T-helper 1 cell treated with Interleukin-12 subunit alpha and Interleukin-12 subunit beta and Interleukin-4 antibody, amounts not matched to agents 30 ng/mL and 1 ng/mL, for 36 hours (primary cell): ENCODE data around the gene SUSD6. TPM values are rescaled to one million over a fixed set of nuclear protein-coding genes. Genes with fewer than 3 reads are reported as not detected.

Source experiments
- intact Hi-C: fragments of 100-400 bp; cut with micrococcal nuclease; formaldehyde crosslinking; loops from one replicate; pipeline ENCODE4 v1.15.1; 2024
- total RNA-seq: library from RNA; stranded (reverse); gene quantifications from 2 replicates; pipeline ENCODE4 v1.2.3, GENCODE V29; 2022

Gene SUSD6
- 99.2 and 106 TPM in 2 replicates for total RNA-seq

DNA sequence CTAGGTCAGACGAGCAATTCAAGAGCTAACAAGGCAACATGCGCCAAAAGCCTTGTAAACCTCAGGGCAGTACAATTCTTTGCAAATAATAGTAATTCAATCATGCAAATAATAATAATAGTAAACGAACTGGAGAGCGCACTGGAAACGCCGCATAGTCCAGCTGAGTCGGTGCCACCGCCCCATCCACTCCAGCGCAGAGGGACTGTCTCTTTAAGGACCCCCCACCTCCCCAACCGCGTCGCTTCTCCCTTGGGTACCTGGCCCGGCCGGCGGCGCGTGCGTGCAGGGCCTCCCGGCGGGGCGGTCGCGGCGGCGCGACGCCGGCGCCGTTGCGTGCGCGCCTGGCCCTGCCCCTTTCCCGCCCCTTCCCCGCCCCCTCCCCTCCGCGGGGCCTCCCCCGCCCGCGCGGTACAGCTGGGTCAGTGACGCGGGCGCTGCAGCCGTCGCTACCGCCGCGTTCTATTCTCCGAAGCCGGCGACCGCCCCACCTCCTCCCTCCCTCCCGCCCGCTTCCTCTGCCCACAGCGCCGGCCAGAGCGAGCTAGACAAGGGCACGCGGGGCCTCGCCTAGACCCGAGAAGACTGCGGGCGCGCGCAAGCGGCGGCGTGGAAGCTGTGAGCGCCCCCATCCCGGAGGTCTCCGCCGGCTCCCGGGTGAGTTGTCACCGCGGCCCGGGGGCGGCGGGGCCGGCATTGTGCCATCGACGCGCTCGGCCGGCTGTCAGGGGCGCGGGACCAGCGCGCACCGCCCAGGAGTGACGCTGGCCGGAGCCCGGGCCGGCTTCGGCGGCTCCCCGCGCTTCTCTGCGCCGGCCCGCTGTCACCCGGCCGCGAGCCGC lies at the start of gene SUSD6:
Gene SUSD6 (plus strand): TSS at position 425 of the 842 bp plus-strand sequence. CDS start 46,997 bp downstream, outside the sequence.
- intact Hi-C loops: loop anchor here (1.0 to 10.0 kb wide), 9 partner anchors 14 to 1293 kb away; partner anchors contain the start of genes ERH, PCNX1, SLC39A9 and SRSF5

- intact Hi-C loops: no loop called here
These were observed 49.5 kb upstream of the SUSD6 start for GRCh38 chr14:69561893-69562292.

DNA sequence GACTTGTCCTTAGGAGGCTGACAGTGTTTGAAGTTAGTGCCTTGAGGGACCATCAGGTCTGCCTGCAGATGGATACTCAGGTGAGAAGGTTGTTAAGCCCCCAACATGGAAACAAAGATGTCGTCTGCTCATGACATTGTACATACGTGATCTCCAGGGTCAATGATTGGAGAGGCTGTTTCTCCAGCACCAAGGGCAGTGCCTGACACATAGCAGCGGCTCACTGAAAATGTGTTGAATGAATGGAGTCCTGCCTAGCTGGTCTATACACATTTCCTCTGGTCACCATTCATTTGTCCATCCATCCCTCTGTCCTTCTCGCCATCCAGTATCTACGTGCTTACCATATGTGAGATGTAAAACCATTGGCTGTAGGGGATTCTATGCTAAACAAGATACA lies 43.8 kb upstream of the SUSD6 start:
- intact Hi-C loops: no loop called here

GRCh38 chr14:69569859-69570258 lies 41.5 kb upstream of the SUSD6 start:
- intact Hi-C loops: loop anchor here (5.0 kb wide), 2 partner anchors 33 to 93 kb away; no protein-coding TSS in a partner anchor

DNA sequence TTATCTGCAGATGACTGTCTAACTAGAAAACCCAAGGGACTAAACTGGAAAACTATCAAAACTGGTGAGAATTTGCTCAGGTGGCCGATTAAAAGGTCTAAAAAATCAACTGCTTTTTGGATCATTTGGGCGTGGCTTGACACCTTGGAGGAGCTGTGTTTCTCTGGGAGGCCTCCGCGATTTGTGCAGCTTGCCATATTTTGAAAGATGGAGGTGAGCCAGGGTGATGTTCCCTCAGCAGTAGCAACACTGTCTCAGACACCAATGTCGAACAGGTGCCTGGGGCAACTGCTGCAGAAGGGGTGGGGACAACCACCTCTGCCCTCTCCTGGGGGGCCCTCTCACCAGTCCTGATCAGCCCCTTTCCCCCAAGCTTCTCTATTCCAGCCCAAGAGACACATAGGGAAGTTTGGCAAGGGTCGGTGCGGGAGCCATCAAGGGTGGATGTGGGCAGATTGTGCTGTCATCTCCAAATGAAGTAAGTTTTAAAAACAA lies 40.5 kb upstream of the SUSD6 start:
- intact Hi-C loops: loop anchor here (5.0 kb wide), 2 partner anchors 34 to 94 kb away; no protein-coding TSS in a partner anchor

DNA sequence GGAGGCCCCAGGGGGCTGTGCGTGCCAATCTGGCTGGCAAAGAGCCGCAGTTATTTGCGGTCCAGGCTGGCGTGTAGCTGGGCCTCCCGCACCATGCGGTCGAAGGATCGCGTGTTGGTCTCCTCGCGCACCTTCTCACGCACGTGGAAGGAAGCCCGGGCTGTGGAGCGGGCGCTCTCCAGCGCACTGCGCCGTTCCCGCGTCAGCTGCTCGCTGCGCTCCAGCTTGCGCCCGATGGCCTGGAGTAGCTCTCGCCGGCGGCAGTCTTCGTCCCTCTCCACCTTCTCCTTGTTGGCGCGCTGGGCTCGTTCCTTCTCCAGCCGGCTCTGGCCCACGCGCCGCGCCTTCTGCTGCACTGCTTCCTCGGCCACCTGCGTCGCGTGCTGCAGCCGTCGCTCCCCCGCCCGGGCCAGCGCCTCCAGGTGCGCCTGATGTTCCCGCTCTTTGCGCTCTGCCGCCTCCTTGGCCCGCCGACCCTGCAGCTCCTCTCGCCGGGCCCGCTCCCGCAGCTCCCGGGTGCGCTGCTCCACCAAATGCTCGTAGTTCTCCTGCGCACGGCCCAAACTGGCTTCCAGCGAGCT lies 39.9 kb upstream of the SUSD6 start:
- intact Hi-C loops: loop anchor here (5.0 kb wide), 2 partner anchors 34 to 94 kb away; no protein-coding TSS in a partner anchor

GRCh38 chr14:69572030-69572840 lies 39.2 kb upstream of the SUSD6 start:
- intact Hi-C loops: loop anchor here (5.0 kb wide), 2 partner anchors 35 to 95 kb away; no protein-coding TSS in a partner anchor

- intact Hi-C loops: loop anchor here (5.0 kb wide), 2 partner anchors 35 to 95 kb away; no protein-coding TSS in a partner anchor
These were observed 38.6 kb upstream of the SUSD6 start for GRCh38 chr14:69572841-69573135.

- intact Hi-C loops: loop anchor here (5.0 kb wide), 2 partner anchors 36 to 96 kb away; no protein-coding TSS in a partner anchor
These were observed 38.1 kb upstream of the SUSD6 start for GRCh38 chr14:69573205-69573830.

GRCh38 chr14:69573831-69574262 lies 37.5 kb upstream of the SUSD6 start:
- intact Hi-C loops: loop anchor here (1.0 to 5.0 kb wide), 4 partner anchors 37 to 332 kb away; no protein-coding TSS in a partner anchor

DNA sequence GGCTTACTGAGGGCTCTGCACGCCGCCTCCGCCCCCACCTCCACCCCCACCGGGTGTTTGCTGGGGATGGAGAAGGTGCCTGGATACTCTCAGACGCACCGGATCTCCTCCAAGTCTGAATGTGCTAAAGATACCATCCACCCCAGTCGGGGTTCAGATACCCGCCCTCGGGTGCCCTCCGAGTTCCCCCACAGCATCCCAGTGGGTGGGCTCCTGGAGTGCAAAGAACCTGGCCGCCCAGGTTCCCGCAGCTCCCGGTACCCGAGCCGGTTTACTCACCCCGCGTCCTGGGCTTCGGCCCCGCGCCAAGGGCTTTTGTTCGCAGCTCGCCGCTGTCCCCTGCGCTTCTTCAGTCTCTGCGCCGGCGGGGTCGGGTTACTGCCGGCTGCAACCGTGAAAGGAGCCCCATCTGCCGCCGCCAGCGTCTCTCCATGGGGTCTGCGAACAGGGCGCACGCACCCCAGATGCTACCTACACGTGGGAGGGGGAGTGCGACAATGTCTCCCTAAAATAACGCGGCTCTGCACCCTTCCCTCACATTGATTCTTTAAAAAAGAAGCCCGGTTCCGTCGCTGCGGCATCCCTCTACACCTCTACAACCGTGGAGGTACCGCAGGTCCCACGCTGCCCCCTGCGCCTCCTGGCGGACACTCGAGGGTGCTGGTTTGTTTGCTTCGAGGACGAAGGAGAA lies 37.0 kb upstream of the SUSD6 start, which contains the start of gene CCDC177:
Gene CCDC177 (minus strand): TSS at position 609 of the 691 bp plus-strand sequence. CDS start 1,249 bp downstream, outside the sequence.
- intact Hi-C loops: loop anchor here (1.0 to 5.0 kb wide), 4 partner anchors 37 to 332 kb away; no protein-coding TSS in a partner anchor

GRCh38 chr14:69574954-69575295 lies 36.5 kb upstream of the SUSD6 start:
- intact Hi-C loops: loop anchor here (1.0 to 5.0 kb wide), 4 partner anchors 38 to 333 kb away; no protein-coding TSS in a partner anchor

GRCh38 chr14:69579476-69579875 lies 31.9 kb upstream of the SUSD6 start:
- intact Hi-C loops: no loop called here

- intact Hi-C loops: no loop called here
These were observed 31.3 kb upstream of the SUSD6 start for GRCh38 chr14:69580009-69580577.

GRCh38 chr14:69581316-69581935 lies 30.0 kb upstream of the SUSD6 start:
- intact Hi-C loops: no loop called here

DNA sequence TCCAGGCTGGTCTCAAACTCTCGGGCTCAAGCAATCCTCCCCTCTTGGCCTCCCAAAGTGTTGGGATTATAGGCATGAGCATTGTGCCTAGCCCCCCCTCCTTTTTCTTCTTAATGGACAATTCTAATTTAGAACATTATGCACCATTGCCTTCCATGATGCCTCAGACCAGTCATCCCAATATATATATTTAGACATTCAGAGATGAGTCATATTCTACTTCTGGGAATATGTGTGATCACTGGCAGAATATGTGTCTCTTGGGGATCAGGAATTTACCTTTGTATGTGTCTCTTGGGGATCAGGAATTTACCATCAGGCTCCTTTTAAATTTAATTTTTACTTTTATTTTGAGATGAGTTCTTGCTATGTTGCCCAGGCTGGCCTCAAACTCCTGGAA lies 29.2 kb upstream of the SUSD6 start:
- intact Hi-C loops: no loop called here

GRCh38 chr14:69582829-69583228 lies 28.6 kb upstream of the SUSD6 start:
- intact Hi-C loops: no loop called here

DNA sequence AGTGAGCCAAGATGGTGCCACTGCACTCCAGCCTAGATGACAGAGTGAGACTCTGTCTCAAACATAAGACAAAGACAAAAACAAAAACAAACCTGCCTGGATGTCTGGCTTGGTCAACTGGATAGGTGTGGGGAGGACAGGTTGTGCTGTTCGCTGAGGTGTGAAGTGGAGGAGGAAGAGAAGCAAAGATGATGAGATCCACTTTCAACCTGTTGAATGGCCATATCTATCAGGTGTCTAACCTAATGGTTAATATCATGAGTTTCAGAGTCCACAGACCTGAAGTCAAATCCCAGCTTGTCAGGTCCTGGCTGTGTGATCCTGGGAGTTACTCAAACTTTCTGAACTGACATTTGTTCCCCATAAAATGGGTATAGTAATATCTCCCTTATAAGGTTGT lies 27.0 kb upstream of the SUSD6 start:
- intact Hi-C loops: loop anchor here (2.0 kb wide), 2 partner anchors 18 to 52 kb away; no protein-coding TSS in a partner anchor

GRCh38 chr14:69586404-69586803 lies 25.0 kb upstream of the SUSD6 start:
- intact Hi-C loops: no loop called here
